Calu3 (cell line): ENCODE data around the gene MYH14. TPM values are rescaled to one million over a fixed set of nuclear protein-coding genes. Genes with fewer than 3 reads are reported as not detected.

Source experiments
- BruUV-seq: library from RNA; stranded (reverse); fragments of 400-500 nt; replicated peaks from 2 replicates; lab custom pipeline; 2021; lab: Mats Ljungman, UMichigan
- CTCF ChIA-PET: fragments of 300-600 bp; sonication (Branson Sonifier 250); formaldehyde crosslinking; loops from one replicate; lab custom pipeline; 2022; ENCODE audit warnings: antibody characterized with exemption; lab: Charles Lee
- DNase-seq: peaks from one replicate; pipeline ENCODE4 v3.0.0; 2022
- H3K27ac Mint-ChIP-seq: one replicate; pipeline ENCODE4 v1.8.0; 2022; ENCODE audit warnings: mixed read lengths; ENCODE audit not compliant: unreplicated experiment
- H3K27me3 Mint-ChIP-seq: one replicate; pipeline ENCODE4 v1.8.0; 2022; ENCODE audit warnings: mixed read lengths; ENCODE audit not compliant: unreplicated experiment
- H3K36me3 Mint-ChIP-seq: one replicate; pipeline ENCODE4 v1.8.0; 2022; ENCODE audit warnings: mild to moderate bottlenecking, moderate library complexity, mixed read lengths; ENCODE audit not compliant: insufficient read depth, unreplicated experiment
- H3K4me1 Mint-ChIP-seq: one replicate; pipeline ENCODE4 v1.8.0; 2022; ENCODE audit warnings: mild to moderate bottlenecking, low read depth, mixed read lengths; ENCODE audit not compliant: unreplicated experiment
- H3K4me3 Mint-ChIP-seq: one replicate; pipeline ENCODE4 v1.8.0; 2022; ENCODE audit warnings: mild to moderate bottlenecking, low read depth, moderate library complexity, mixed read lengths; ENCODE audit not compliant: unreplicated experiment
- H3K9me3 Mint-ChIP-seq: one replicate; pipeline ENCODE4 v1.8.0; 2022; ENCODE audit warnings: low read depth, mixed read lengths; ENCODE audit not compliant: unreplicated experiment
- CTCF ChIP-seq: fragments of 200-600 bp; IDR thresholded peaks from one replicate; pipeline ENCODE4 v1.8.0; 2022; ENCODE audit warnings: antibody characterized with exemption; ENCODE audit not compliant: unreplicated experiment
- intact Hi-C: fragments of 100-400 bp; cut with micrococcal nuclease; formaldehyde crosslinking; loops from one replicate; pipeline ENCODE4 v1.10.0; 2022; ENCODE audit not compliant: unreplicated experiment
- total RNA-seq: library from RNA; stranded (reverse); gene quantifications from 2 replicates; pipeline ENCODE4 v1.2.3, GENCODE V29; 2022

The MYH14 gene
- total RNA-seq, 1 experiment from 2014 or later = 255 TPM

- no peak for TF ChIP-seq CTCF
- CTCF ChIA-PET = interaction anchor here (1.1 kb wide), 1 partner anchor 74 kb away, joined by 6 read pairs; the partner anchor contains the start of gene KCNC3
- peaks cover 3% of the 10 kb centered on the region for H3K9me3 Mint-ChIP-seq
- no peak overlapping the region for H3K4me3 Mint-ChIP-seq
- H3K4me1 Mint-ChIP-seq = no peaks in the 10 kb centered on the region
- BruUV-seq = no TSS peak
- no peaks in the 10 kb centered on the region for H3K27me3 Mint-ChIP-seq
- intact Hi-C loops = loop anchor here (5.0 kb wide), 1 partner anchor 88 kb away; no protein-coding TSS in a partner anchor
- H3K27ac Mint-ChIP-seq = no peak overlapping the region
- peaks cover 73% of the 10 kb centered on the region for H3K36me3 Mint-ChIP-seq
- no peak for DNase-seq
These were observed 51.7 kb downstream of the MYH14 start for GRCh38 chr19:50255115-50255514.

GRCh38 chr19:50257141-50257540 lies 53.7 kb downstream of the MYH14 start:
- DNase-seq = no peak
- Mint-ChIP-seq H3K27me3 (no peaks in the 10 kb centered on the region), H3K27ac (no peak overlapping the region), H3K36me3 (peaks cover 73% of the 10 kb centered on the region), H3K4me1 (no peaks in the 10 kb centered on the region), H3K9me3 (peaks cover 1% of the 10 kb centered on the region), H3K4me3 (no peak overlapping the region)
- BruUV-seq = no TSS peak
- no peak for TF ChIP-seq CTCF
- intact Hi-C loops = loop anchor here (5.0 kb wide), 1 partner anchor 90 kb away; no protein-coding TSS in a partner anchor
- CTCF ChIA-PET = interaction anchor here (0.8 kb wide), 1 partner anchor 72 kb away, joined by 4 read pairs; the partner anchor contains the start of gene KCNC3

GRCh38 chr19:50258918-50259372 lies 55.5 kb downstream of the MYH14 start:
- intact Hi-C loops = loop anchor here (5.0 kb wide), 1 partner anchor 92 kb away; no protein-coding TSS in a partner anchor
- CTCF ChIA-PET = interaction anchor here (0.6 to 1.2 kb wide), 6 partner anchors 17 to 304 kb away, joined by 3 to 10 read pairs (median 4); no protein-coding TSS in a partner anchor
- no peaks in the 10 kb centered on the region for H3K9me3 Mint-ChIP-seq
- peak; percentile 82 for TF ChIP-seq CTCF
- H3K4me3 Mint-ChIP-seq = no peak overlapping the region
- no TSS peak for BruUV-seq
- H3K27me3 Mint-ChIP-seq = no peaks in the 10 kb centered on the region
- peak; percentile 70 for DNase-seq
- no peaks in the 10 kb centered on the region for H3K4me1 Mint-ChIP-seq
- no peak overlapping the region for H3K27ac Mint-ChIP-seq
- H3K36me3 Mint-ChIP-seq = peaks cover 73% of the 10 kb centered on the region

- Mint-ChIP-seq H3K4me3 (no peak overlapping the region), H3K27ac (no peak overlapping the region), H3K27me3 (no peaks in the 10 kb centered on the region), H3K4me1 (no peaks in the 10 kb centered on the region), H3K36me3 (peaks cover 90% of the 10 kb centered on the region), H3K9me3 (no peaks in the 10 kb centered on the region)
- CTCF ChIA-PET = no interaction called here
- intact Hi-C loops = no loop called here
- no peak for TF ChIP-seq CTCF
- DNase-seq = no peak
- no TSS peak for BruUV-seq
These were observed 58.1 kb downstream of the MYH14 start for GRCh38 chr19:50261446-50261970.
